Stimulated activated CD8-positive, alpha-beta memory T cell treated with anti-CD3 and anti-CD28 coated beads, Interleukin-4, amount 100 ng/mL, for 4 hours (primary cell): ENCODE measurements around the gene NAA16.

Experiments
- DNase-seq, 2 donors: peaks; one replicate each; pipeline ENCODE4 v3.0.0-alpha.2; 2020; ENCODE audit warnings: low read depth in 2 of 2, low spot score in 1 of 2

The NAA16 gene

DNA sequence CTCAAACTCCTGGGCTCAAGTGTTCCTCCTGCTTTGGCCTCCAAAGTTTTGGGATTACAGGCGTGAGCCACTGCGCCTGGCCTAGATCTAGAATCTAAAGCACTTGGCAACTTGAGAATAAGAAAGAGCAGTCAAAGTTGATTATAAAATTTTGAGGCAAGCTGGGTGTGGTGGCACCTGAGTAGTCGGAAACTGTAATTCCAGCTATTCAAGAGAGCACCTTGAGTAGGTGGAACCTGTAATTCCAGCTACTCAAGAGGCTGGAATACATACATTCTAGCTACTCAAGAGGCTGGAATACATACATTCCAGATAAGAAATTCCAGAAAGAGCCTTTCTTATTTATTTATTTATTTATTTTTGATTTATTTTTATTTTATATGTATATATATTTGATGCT lies 8.3 kb upstream of the NAA16 start:
- DNase-seq: no peak

DNA sequence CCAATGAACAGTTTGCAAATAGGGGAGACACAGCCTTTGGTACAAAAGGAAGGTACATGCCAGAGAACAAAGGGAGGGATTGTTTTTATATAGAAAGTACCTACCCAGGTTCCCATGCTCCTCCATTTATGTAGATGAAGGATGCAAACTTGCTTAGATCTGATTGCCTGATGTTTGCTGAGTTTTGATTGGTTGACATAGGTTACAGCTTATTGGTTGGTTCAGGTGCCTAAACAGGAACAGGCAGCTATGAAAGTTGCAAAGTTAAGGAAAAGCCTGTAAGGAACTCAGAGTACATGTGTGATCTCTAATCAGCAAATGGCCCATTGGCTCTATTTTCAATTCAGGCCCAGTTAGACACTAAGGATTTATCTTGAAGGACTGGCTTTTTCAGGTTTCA lies 6.5 kb upstream of the NAA16 start:
- no peak for DNase-seq

DNA sequence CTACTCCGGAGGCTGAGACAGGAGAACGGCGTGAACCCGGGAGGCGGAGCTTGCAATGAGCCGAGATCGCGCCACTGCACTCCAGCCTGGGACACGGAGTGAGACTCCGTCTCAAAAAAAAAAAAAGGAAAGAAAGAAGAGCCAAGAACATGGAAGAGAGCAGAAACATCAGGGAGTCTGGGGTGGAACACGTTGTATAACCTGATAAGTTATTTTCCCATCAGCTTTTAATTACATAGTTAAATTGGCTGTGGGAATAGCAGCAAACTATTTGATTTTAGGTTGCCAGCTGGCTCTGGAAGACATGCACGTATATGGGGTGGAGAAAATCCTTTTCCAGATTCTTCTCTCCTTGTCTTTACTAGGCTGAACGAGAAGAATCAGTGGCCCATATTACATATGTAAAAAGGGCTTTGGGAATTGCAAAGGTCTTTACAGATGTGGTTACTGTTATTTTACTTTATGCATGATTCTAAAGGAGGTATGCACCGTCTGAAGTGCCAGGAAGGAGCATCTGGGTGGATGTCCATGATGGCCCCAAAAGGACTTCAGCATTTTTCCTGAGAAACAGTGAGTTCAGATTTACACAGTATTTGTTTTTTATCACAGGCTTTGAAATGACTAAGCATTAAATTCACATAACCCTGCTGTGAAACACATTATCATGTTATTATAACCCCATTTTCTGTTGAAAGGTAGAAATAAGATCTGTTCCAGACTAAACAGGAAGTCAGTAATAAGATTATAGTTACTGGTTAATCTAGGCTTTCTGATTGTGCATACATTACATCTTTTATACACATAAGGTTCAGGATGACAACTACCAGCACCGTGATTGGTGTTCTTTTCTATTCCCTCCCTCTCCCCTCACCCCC lies 4.6 kb upstream of the NAA16 start:
- no peak for DNase-seq

DNA sequence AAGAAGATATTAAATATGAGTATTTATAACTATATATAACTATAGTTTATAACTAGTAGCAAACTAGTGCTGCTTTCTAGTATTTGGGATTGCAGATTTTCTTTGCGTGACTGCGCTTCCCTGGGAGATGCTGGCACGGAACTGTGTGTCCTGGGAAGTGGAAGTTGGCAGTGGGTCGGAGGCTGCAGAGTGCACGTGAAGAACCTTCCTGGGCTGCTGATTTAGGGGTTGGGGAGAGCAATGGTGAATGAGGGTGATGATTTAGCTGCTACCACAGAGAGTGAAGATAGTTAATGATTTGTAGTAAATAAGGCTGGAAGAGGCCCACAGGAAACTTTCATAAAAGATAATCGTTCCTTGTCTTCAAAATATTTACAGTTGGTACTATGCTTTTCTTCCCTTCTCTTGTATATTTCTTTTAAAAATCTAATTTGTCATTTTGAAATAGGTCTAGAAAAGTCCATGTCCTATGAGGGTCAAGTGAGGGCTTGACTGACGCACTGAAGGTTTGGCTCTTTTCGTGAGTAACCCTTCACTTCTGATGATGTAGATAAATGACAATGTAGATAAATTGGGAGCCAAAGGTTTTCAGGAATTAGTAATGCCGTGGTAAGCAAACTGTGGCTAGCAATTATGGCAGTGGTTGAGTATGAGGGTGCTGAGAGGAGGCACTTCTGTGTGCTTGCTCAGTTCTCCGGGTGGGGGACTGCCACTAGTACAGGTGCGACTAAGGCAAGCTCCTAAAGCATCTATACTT lies 3.0 kb upstream of the NAA16 start:
- no peak for DNase-seq

DNA sequence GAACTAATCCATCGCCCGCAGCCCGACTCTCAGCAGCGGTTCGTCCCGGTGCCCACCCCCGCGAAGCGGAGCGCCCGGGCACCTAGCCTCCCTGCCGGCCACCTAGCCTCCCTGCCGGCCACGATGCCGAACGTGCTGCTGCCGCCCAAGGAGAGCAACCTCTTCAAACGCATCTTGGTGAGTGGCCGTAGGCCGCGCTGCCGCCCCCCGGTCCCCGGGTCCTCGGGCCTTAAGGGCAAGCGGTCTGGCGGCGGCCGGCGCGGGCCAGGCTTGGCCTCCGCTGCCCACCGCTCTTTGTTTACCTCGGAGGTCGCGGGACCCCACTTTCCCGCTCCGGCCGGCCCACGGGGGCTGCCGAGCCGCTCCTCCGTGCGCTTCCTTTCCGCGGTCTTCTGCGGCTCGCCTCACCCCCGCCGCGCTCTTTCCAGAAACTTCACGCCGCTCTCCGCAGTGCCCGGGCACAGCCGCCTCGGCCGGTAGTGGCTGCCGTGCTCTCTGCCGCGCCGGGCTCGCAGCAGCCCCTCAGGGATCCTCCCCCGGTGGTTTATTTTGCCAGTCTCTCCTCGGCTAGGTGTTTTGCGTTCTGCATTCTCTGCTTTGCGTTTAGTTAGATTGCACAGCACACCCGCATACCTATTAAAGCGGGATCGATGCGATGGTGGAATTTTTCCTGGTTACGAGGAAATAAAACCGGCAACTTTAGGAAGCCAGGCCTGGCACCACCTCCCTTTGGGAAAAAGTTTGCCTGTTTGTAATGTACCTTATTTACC lies 524 bp downstream of the NAA16 start:
- peak in 1 of 2 donors; percentile 12 for DNase-seq

DNA sequence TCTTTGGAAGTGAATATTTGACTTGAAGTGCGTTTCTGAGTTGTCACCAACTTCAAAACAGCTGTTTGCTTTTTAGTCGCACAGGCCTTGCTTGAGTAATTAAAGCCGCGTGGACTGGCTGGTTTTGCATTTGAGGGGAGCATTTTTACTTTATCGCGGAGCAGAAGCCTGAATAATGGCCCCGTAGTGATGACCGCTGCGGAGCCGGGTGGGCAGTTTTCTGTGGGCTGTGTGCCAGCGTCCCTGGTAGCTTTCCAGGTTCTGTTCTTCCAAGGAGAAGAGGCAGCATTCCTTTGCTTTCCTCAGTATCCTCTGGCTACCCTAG lies 1.1 kb downstream of the NAA16 start:
- no peak for DNase-seq

DNA sequence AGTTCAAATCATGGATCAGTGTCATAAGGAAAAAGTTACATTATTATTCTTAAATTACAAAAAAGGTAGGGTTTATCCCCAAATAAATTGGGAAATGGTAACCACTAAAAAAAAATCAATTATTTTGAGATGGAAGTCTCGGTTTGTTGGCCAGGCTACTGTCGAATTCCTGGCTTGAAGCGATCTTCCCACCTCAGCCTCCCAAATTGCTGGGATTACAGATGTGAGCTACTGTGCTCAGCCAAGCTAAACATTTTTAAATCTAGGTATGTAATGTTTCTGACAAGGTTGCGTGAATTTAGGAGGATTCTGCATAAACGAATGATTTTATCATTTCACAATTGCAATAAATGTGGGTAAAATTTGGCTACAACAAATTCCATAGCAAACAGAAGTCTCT lies 2.0 kb downstream of the NAA16 start:
- DNase-seq: no peak

DNA sequence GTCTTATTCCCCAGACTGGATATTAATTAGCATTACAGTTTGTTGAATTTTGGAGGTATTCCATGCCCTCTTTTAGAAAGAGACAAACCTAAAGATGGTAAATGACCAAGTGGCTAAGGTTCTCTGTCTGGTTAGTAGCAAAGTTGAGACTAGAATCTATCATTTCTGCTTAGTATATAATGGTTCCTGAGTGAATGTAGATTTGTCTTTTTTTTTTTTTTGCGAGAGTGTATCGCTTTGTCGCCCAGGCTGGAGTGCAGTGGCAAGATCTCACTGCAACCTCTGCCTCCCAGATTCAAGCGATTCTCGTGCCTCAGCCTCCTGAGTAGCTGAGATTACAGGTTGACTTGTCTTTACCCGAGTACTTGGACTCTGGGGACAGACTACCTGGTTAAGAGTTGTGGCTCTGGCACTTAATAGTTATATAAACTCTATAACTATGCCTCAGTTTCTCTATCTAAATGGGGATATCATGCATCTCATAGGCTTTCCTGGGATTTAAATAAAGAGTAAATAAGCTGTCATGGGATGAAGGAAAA lies 2.7 kb downstream of the NAA16 start:
- DNase-seq: no peak

DNA sequence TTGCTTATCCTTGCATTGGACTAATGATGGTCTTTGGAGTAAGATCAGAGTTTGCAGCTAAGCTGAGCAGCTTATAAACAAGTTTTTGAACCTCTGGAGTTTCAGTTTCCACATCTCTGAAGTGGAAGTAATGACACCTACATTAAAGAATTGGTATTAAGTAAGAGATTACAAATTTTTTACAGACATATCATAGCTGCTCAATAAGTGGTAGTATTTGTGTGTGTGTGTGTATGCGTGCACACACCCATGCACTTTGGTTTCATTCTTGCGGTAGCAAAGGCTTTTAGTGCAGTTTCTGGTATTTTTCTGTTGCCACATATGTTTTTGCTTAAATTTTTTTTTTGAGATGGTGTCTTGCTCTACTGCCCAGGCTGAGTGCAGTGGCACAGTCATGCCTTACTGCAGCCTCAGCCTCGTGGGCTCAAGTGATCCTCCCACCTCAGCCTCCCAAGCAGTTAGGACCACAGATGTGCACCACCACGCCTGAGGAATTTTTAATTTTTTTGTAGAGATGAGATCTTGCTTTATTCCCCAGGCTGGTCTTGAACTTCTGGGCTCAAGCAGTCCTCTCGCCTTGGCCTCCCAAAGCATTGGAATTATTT lies 4.5 kb downstream of the NAA16 start:
- DNase-seq: no peak

DNA sequence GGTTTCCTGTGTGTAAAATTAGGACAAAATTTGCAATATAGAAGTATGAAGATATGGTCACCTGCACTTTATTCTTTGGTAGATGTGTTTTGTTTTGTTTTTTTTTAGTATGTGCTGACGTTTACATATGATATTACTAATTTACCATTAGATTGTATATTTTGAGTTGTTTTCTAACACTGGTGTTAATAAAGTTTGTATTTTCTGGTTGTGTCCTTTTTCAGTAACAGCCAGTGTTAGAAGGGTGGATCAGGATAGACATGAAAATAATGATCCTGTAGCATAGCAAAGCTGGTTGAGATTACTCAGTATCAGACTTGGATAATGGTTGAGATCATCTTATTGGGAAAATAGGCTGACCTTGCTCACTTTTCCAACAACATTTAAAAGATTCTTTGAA lies 6.2 kb downstream of the NAA16 start:
- no peak for DNase-seq

DNA sequence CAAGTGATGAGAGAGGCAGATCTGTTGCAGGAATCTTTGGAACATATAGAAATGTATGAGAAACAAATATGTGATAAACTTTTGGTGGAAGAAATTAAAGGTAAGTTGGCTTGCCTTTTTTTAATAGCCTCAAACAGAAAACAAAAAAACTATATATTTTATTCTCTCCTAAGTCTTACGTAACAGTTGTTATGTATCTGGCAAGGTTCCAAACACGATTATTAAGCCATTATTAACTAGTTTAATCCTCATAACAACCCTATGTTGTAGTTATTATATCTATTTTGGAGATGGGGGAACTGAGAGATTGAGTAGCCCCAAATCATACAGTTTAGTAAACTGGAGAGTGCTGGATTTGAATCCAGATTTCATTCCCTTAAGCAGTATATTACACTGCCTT lies 14.7 kb downstream of the NAA16 start:
- DNase-seq: no peak

DNA sequence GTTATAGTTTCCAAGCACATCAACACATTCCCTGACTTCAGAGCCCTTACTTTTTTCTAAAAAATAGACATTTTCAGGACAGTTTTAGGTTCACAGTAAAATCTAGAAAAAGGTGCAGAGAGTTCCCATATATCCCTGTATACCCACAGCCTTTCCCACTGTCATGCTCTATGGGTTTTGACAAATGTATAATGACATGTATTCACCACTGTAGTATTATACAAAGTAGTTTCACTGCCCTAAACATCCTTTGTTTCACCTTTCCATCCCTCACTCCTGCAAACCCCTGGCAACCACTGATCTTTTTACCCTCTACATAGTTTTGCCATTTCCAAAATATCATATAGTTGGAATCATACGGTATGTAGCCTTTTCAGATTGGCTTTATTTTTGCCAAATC lies 15.6 kb downstream of the NAA16 start:
- no peak for DNase-seq

DNA sequence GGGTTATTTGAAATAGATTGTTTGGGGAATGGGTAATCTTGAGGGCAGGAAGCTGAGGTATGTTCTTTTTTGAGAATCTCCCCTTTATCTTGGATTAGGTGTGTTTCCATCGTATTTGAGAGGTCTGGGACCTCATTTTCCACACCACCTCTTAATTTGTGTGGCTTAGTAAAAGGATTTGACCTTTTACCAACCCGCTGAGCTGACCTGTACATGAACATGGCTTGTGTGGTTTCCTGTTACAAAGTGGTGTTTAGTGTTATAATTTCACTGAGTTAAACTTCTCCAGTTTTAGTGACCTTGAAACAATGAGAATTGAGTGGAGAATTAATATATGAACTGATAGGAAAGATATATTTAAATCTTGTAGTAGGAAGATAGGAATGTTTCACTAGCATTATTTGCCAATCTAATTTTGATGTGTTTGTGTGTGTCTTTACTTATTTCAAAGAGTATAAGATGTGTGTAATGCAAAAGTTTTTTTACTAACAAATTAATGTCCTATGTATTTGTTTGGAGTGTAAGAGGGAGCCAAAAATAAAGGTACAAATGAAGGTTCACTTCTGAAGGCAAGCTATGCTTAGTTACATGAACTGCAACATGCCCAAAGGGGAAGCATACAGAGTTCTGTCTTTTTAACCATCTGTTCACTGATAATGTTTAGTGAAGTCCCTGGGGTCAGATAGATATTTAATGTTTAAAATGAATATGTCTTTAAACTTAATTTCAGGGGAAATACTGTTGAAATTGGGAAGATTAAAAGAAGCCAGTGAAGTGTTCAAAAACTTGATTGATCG lies 17.1 kb downstream of the NAA16 start:
- no peak for DNase-seq

DNA sequence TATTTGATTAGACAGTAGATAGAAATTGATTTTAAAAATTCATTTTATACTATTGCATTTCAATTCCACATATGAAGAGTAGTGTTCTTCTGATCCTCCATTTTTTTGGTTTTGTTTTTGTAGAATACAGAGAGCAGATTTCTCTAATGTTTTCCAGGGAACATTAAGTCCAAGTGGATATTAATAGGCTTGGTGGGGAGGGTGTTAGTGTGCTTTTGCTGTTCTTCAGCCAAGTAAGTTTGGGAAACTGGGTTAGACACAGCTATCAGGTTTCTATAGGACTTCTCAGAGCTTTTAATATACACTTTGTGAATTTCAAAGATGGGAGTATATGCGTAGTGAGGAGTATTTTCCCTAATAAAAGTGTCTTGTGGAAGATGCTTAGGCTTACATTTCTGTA lies 21.8 kb downstream of the NAA16 start:
- no peak for DNase-seq

DNA sequence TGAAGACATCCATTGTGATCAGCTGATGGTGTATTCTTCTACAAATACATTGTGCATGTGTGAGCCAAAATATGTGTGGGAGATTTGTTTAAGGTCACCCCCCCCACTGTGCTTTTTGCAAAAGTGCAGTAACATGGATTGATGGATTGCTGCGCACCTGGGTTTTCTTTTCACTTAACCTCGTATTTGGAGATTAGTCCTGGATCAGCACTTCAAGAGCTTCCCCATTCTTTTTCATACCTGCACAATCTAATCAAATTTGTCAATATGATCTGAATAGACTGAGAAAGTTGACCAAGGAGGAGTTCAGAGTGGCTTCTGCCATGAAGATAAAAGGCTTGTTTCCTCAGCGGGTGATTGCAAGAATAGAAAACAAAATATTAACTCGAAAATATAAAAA lies 23.7 kb downstream of the NAA16 start:
- DNase-seq: no peak

DNA sequence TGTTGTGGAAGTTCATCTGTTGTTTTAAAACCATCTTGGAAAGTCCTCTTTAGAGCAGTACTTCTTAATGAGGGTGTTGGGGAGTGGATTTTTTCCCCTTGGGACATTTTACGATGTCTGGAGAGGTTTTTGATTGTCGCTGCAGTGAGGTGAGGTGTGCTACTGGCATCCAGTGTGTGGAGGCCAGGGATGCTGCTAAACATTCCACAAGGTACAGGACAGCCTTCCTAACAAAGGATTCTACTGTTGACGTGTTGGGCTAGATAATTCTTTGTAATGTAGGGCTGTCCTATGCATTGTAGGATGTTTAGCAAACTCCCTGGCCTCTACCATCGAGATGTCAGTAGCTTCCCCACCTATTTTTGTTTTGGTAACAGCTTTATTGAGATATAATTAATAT lies 33.3 kb downstream of the NAA16 start:
- DNase-seq: no peak

DNA sequence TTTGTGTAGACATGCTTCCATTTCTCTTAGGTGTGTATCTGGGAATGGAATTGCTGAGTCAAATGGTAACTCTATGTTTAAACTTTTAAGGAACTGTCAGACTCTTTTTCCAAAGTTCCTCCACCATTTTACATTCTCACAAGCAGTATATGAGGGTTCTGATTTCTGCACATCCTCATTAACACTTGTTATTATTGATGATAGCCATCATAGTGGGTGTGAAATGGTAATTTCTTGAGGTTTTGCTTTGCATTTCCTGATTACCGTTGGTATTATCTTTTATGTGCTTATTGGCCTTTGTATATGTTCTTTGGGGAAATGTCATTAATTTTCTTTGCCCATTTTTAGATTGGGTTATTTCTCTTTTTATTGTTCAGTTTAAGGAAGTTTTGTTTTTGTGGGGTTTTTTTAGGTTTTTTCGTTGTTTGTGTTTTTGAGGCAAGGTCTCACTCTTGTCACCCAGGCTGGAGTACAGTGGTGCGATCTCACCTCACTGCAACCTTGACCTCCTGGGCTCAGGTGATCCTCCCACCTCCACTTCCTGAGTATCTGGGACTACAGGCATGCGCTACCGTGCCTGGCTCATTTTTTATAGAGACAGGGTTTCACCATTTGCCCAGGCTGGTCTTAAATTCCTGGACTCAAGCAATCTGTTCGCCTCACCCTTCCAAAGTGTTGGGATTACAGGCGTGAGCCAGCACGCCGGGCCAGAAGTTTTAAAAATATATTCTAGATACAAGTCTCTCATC lies 34.3 kb downstream of the NAA16 start:
- no peak for DNase-seq

DNA sequence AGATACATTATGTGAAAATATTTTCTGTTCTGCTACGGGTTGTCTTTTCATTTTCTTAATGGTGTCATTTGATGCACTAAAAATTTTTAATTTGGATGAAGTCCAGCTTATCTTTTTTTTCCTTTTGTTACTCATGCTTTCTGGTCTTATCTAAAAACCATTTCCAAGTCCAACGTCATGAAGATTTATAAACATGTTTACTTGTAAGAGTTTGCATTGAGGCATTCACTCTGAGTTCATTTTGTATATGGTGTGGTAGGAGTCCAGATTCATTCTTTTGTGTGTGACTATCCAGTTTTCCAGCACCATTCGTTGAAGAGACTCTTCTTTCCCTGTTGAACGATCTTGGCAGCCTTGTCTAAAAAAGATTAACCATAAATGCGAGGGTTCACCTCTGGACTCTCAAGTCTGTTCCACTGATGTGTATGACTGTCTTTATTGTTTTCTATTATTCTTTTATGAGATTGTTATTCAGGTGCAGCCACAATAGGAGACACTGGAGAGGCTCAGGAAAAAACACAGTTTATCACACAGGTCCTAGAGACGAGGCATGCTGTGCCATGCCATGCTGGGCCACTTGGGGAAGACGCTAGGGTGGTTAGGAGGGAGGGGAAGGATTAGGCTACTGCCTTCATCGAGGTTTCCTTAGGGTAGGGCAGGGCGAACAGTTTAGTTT lies 35.0 kb downstream of the NAA16 start:
- no peak for DNase-seq
